UCSD-AML1 (cell line): ENCODE data around the gene C6orf62.
"Not testable (repeated sequence)": the region's sequence is repeated elsewhere in the genome, so short reads cannot be mapped to it uniquely, and the experiment has no call there.

Experiments used
- DNase-seq: peaks from one replicate; lab custom pipeline; 2025; ENCODE audit not compliant: unreplicated experiment; lab: John Stamatoyannopoulos, UW

Gene C6orf62

DNA sequence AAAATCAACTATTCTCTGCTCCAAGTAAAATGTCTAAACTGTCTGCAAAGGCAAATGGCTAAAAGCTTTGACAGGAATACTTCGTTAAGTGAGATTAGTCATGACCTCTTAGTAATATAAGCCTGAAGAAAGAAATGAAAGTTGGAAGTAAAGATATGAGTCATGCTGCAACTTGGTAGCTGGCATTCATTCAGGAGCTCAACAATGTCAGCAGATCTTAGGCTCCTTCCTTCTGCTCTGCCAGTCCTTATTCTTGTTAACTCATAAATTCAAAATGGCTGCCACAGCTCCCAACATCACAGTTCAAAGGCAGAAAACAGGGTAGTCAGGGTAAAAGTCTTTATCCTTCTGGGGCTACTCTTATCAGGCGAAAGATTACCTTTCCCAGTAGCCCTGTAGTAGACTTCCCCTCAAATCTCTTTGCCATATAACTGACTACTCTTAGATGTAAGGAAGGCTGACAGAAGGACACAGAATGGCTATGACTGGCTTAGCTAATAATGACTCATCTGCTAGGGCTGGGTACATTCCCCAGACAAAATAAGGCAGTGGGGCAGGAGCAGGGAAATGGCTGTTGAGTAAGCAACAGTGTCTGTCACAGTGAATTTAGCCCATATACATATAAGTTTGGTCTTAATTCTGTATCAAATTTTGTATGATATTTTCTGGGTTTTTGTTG is 24.4 kb upstream of the C6orf62 start:
- DNase-seq, result no peak

DNA sequence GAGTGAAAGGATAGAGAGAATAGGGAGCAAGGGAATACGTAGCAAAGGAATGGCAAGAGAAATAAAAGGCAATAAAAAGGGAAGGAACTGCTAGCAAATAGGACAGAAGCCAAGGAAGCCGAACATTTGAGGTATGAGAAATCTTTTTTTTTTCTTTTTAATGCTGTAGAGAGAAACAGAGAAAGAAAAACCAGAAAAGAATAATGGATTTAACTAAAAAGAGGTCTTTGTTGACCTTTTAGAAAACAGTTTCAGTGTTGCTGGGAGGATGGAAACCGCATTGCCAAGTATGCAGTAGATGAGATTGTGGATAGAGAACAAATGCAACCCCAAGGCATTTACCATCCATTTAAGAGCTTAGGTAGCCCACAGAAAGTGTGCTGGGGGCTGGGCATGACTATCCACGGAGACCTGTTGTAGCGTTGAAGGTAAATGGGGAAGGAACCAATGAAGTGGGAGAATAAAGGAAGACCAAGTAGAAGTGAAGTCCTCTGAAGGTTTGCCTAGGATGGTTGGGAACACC is 23.3 kb upstream of the C6orf62 start:
- no peak for DNase-seq

DNA sequence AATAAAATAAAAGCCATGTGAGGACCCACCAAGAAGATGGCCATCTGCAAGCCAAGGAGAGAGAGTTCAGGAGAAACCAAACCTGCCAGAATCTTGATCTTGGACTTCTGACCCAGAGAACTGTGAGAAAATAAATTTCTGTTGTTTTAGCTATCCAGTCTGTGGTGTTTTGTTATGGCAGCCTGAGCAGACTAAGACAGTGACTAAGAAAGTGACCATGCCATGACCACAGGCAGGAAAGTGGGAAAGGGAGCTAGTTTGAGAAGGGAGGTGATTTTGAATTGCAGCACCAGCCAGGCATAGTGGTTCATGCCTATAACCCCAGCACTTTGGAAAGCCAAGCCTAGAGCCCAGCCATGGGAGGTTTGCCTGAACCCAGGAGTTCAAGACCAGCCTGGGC is 21.9 kb upstream of the C6orf62 start:
- no peak for DNase-seq

DNA sequence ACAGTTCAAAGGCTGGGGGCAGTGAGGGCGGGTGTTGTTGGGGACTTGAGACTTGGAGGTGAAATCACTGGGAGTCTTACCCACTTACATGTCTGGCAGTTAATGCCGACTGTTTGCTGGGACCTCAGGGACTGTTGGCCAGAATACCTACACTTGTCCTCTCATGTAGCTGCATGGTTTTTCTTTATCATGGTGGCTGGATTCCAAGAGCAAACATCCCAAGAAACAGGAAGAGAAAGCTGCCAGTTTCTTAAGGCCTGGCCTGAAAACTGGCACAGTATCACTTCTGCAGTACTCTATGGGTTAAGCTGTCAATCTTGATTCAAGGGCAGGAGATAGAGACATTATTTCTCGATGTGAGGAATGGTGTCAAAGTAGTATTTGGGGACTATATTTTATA is 19.8 kb upstream of the C6orf62 start:
- no peak for DNase-seq

DNA sequence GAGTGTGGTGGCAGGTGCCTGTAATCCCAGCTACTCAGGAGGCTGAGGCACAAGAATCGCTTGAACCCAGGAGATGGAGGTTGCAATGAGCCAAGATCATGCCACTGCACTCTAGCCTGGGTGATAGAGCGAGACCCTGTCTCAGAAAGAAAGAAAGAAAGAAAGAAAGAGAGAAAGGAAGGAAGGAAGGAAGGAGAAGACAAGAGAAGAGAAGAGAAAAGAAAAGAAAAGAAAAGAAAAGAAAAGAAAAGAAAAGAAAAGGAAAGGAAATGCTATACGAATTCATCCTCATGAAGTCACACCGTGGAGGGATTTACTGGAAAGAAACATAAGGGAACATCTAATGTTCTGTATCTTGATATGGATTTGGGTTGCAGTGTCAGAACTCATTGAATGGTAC is 15.8 kb upstream of the C6orf62 start:
- DNase-seq, result not testable (repeated sequence)

DNA sequence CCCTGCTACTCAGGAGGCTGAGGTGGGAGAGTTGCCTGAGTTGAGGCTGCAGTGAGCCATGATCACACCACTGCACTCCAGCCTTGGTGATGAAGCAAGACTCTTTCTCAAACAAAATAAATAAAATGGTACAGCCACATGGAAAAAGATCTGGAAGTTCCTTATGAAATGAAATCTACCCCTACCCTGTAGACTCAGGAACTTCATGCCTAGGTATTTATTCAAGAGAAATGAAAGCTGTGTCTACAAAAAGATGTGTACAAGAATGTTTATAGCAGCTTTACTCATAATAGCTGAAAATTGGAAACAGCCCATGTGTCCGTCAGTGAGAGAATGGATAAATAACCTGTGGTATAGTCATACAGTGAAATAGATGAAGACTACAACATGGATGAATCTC is 15.2 kb upstream of the C6orf62 start:
- no peak for DNase-seq

DNA sequence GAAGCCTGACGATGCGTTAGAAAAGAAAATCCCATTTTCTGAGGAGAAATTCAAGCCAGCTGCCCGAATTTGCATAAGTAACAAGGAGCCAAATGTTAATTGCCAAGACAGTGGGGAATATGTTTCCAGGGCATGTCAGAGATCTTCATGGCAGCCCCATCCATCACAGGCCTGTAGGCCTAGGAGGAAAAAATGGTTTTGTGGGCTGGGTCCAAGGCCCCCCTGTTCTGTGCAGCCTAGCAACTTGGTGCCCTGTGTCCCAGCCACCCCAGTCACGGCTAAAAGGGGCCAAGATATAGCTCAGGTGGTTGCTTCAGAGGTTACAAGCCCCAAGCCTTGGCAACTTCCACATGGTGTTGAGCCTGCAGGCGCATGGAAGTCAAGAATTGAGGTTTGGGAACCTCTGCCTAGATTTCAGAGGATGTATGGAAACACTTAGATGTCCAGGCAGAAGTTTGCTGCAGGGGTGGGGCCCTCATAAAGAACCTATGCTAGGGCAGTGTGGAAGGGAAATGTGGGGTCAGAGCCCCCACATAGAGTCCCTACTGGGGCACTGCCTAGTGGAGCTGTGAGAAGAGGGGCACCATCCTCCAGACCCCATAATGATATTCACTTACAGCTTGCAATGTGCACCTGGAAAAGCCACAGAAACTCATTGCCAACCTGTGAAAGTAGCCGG is 12.6 kb upstream of the C6orf62 start:
- not testable (repeated sequence) for DNase-seq

DNA sequence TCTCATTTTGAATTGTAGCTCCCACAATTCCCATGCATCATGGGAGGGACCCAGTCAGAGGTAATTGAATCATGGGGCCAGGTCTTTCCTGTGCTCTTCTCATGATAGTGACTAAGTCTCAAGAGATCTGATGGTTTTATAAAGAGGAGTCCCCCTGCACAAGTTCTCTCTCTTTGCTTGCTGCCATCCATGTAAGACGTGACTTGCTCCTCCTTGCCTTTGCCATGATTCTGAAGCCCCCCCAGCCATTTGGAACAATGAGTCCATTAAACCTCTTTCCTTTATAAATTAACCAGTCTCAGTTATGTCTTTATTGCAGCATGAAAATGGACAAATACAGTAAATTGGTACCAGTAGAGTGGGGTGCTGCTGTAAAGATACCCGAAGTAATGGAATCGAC is 11.7 kb upstream of the C6orf62 start:
- DNase-seq, result not testable (repeated sequence)

DNA sequence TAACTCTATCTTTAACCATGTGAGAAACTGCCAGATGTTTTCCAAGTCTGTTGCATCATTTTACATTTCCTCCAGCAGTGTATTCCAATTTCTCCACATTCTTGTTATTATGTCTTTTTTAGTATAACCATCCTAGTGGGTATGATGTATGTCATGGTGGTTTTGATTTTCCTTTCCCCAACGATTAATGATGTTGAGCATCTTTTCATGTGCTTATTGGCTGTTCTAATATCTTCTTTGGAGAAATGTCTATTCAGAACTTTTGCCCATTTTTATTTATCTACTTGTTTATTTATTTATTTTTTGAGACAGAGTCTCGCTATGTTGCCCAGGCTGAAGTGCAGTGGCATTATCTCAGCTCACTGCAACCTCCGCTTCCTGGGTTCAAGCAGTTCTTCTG is 4.3 kb upstream of the C6orf62 start:
- DNase-seq, result no peak

DNA sequence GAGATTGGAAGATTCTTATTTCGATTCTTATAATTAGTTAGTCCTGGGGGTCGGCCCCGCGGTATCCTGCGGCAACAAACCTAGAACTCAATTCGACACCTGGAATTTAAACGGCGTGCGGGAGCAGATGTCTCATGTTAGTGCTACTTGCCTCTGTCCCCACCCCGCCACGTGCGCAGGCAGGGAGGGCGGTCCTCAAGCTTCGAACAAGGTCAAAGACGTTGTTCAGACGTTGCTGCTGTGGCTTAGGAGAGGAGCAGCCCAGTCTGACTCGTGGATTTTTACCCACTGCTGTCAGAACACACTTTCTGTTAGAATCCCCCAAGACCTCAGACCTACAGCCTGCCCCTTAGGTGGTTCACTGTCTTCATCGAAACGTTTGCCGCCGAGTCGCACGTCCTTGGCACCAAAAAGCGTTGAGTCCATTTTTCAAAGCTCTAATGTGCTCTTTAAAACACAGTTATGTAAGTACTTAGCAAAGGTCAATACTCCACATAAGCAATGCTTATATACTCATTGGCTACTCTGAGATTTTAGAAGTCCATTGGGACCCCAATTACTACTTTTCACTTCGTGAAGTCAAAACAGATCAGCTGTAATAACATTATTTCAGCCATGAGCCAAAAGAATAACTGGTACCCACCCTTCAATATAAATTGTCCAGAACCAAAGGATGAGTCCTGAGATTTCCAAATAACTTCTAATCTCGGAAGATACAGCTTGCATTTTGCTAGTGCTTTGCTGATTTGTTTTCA is 2.7 kb upstream of the C6orf62 start:
- DNase-seq, result no peak

DNA sequence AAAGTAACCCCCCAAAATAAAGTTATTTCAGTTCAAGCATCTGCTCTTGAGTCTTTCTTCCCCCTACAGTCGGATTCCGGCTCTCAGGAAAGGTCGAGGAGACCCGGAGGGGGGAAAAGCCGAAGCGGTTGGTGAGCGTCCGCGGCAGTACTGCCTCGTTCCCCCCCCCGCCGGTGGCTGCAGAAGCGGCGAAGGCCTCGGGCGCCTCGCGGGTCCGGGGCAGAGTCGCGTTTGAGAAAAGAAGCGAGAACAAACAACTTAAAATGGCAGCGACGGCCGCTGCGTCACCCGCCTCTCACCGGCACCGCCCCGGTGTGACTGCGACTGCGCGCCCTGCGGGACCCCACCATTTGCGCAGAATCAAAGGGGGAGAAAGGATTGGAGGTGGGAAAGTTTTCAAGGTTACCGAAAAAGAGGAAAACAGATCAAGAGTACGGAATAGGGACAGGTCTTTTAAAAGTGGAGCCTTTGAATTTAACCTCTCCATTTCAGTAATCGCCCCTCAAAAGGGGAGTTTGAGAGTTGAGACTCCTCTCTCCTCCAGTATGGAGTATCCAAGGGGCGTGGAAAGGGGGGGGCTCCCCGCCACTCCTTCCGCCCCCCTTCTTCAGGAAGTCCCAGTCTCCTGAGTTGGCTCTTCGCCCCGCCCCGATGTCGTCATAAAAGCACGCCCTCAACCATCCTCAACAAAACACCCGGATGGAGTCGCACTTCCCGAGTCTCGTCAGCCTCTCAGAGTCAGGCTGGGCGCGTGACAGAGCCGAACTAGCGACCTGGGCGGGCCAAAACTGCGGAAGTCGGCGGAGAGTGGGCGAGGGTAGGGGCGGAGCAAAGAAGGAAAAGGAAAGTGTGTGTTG is 1.9 kb upstream of the C6orf62 start:
- DNase-seq, result peak; percentile 100

DNA sequence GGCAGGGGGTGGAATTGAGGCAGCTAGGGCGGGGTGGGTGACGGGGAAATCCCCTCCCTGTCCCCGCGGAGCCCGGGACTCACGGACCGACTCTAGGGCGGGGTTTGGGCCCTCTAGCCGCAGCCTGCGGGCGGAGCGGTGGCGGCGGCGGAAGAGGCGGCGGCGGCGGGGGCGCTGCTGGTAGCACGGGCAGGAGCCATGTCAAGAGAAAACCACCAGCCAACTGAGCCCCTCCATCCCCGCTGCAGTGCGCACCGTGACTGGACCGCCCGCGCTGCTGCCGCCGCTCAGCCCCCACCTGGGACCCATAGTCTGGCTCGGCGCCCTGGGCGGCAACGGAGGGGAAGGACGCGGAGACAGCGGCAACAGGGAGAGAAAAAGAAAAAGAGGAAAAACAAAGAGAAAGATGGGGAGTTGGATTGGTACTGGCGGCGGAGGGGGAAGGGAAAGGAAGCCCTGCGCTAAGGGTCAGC is 1.2 kb upstream of the C6orf62 start:
- peak; percentile 78 for DNase-seq

DNA sequence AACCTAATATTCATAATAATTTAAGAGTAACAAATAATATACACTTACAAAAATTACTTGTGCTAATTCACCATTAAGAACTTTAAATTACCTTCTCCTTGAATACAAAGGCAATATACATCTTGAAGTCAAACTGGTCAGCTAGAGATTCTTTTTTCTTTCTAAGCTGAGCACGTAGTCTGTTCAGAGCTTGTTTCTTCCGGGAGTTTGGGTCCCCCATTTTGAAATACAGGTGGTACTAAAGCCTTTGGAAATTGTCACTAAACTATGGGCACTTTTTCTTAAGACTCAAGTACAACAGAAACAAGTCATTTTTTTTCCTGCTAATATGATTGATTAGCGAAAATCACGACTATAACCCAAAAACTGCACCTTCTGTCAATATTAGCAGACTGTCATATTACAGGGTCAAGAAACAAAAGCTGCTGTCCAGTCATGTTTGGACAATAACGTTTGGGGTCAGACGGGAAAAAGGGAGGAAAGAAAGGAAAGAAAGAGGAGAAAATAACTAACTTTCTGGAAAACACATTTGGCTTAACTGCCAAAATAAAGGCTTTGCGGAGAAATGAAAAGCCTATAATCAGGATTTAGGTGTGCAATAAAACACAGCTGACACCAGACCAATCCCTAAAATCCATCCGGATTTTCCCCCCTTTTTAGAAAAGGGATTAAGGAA is 367 bp downstream of the C6orf62 start:
- no peak for DNase-seq

DNA sequence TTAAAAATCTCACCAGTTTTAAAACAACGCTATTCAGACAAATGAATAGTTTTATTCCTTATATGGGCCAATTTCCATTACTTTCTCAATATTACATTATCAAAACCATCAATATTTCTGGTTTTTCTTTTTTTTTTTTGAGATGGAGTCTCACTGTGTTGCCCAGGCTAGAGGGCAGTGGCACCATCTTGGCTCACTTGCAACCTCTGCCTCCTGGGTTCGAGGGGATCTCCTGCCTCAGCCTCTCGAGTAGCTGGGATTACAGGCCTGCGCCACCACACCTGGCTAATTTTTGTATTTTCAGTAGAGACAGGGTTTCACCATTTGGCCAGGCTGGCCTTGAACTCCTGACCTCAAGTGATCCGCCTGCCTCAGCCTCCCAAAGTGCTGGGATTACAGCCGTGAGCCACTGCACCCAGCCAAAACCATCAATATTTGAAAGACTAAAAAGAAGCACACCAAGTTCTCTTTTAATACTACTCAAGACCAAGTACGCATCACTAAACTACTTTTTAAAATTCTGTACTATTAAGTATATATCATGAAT is 2.3 kb downstream of the C6orf62 start:
- not testable (repeated sequence) for DNase-seq

DNA sequence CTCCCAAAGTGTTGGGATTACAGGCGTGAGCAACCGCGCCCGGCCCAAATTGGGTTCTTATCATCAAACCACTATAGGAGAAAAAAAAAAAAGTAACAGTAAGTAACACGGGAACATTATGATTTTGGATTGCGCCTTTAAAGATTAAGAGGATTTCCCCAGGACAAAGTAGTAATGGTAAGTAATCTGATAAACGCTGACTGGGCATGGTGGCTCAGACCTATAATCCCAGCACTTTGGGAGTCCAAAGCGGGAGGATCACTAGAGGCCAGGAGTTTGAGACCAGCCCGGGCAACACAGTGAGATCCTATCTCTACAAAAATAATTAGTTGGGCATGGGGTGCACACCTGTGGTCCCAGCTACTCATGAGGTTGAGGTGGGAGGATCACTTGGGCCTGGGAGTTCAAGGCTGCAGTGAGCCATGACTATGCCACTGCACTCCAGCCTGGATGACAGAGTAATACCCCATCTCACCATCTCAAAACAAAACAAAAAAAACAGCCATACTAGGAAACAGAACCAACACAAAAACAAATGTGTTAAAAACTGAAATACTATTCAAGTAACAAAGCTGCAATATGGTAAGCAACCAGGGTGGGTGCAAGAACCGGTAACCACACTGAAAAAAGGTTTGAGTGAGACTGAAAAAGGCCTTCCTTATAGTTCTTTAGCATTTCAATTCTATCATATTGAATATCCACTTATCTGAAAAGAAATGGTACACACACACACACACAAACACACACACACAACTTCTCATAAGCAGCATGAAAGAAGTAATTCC is 8.2 kb downstream of the C6orf62 start:
- DNase-seq, result no peak

DNA sequence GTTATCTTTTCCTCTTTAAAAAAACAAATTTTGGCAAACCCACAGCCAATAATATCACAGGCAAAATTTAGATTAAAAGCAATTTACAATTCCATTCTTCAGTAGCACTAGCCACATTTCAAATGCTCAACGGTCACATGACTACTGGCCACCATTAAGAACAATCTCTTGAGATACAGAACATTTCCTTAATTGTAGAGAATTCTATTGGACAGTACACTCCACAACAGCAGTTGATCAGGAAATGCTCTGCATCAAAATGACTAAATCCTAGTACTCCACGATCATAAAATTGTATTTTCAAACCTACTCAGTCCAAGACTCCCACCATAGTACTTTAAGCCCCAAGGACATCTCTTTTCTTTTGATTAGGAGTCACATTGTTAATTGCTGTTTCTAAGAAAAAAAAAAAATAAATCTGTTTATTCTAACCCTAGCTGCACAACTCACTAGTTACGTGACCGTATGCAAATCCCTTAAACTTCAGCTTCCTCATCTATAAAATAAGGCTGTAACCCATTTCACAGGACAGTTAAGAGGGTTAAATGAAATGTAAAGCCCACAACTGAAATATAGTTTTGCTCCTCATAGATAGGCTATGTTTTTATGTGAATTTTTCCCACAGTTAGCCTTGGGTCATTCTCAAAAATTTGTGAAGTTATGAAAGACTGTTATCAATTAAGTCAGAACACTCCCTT is 9.8 kb downstream of the C6orf62 start:
- DNase-seq, result no peak

DNA sequence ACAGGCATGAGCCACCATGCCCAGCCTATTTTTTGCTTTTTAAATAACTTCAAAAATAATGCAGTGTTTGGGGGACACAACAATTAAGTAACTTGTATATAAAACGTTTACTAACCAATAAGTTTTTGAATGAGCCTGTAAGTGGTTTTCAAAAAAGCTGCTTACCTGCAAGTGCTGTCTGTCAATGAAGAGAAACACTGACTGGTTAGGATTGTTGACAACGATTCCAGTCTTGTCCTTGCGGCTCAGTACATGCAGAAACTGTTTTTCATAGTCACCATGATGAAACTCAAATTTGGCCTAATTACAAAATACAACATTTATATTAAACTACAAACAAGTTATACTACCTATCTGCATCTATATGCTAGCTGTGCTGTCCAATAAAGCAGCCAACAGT is 10.3 kb downstream of the C6orf62 start:
- no peak for DNase-seq

DNA sequence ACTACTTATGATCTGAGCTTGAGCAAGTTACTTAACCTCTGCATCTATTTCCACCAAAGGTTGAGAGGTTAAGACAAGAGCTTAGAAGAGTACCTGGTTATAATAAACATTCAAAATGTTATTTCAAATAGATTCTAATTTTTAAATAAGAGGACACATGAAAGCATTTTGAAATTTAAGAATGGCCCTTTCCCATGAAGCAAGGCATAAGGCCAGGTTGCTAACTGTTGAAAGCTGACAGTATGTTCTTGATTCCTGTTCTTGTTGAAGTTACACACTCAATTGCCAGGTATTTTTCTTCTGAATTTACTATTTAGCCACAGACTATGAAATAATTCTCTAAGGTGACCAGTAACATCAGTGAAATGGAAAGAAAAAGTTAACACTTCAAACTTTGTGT is 14.5 kb downstream of the C6orf62 start:
- no peak for DNase-seq
